DOHH2 (cell line): ENCODE data around the gene FAM43B.

Experiments used
- H3F3A ChIP-seq: fragments of 200-600 bp; sonication (generic), shearing (Covaris generic); 2 replicates; pipeline ENCODE4 v1.6.0; 2016; ENCODE audit warnings: antibody characterized with exemption, mild to moderate bottlenecking; ENCODE audit not compliant: control insufficient read depth, insufficient read depth
- H3K27ac ChIP-seq: fragments of 200-600 bp; sonication (generic); 2 replicates; pipeline ENCODE4 v1.5.1; 2014; ENCODE audit warnings: low read depth, mild to moderate bottlenecking, low read length, moderate library complexity
- H3K27me3 ChIP-seq: fragments of 200-600 bp; sonication (generic); 2 replicates; pipeline ENCODE4 v1.6.1; 2014; ENCODE audit warnings: mild to moderate bottlenecking, low read length, mixed read lengths; ENCODE audit not compliant: control insufficient read depth
- H3K36me3 ChIP-seq: fragments of 200-600 bp; sonication (generic); 2 replicates; pipeline ENCODE4 v1.6.1; 2014; ENCODE audit warnings: mild to moderate bottlenecking, low read length, moderate library complexity, mixed read lengths; ENCODE audit not compliant: control insufficient read depth
- H3K4me1 ChIP-seq: fragments of 200-600 bp; sonication (generic); 2 replicates; pipeline ENCODE4 v1.6.1; 2014; ENCODE audit warnings: mild to moderate bottlenecking, low read length, mixed read lengths; ENCODE audit not compliant: control insufficient read depth
- H3K4me2 ChIP-seq: fragments of 200-600 bp; sonication (generic); 2 replicates; pipeline ENCODE4 v1.6.0; 2014; ENCODE audit warnings: mild to moderate bottlenecking, low read length, moderate library complexity
- H3K4me3 ChIP-seq: fragments of 200-600 bp; sonication (generic); 2 replicates; pipeline ENCODE4 v1.5.1; 2014; ENCODE audit warnings: mild to moderate bottlenecking, low read length, mixed read lengths
- H3K79me2 ChIP-seq: fragments of 200-600 bp; sonication (generic); 2 replicates; pipeline ENCODE4 v1.6.1; 2014; ENCODE audit warnings: mild to moderate bottlenecking, low read length, mixed read lengths; ENCODE audit not compliant: control insufficient read depth
- H3K9me2 ChIP-seq: fragments of 200-600 bp; sonication (generic); replicated peaks from 2 replicates; pipeline ENCODE4 v1.6.1; 2014; ENCODE audit warnings: mild to moderate bottlenecking, low read length, mixed read lengths; ENCODE audit not compliant: control insufficient read depth
- H3K9me3 ChIP-seq: fragments of 200-600 bp; sonication (generic); 2 replicates; pipeline ENCODE4 v1.6.1; 2014; ENCODE audit warnings: antibody characterized with exemption, low read length, mixed read lengths; ENCODE audit not compliant: control insufficient read depth, insufficient read depth
- H4K20me1 ChIP-seq: fragments of 200-600 bp; sonication (generic); 2 replicates; pipeline ENCODE4 v1.6.0; 2014; ENCODE audit warnings: low read depth, mild to moderate bottlenecking, antibody characterized with exemption, low read length, moderate library complexity; ENCODE audit not compliant: control insufficient read depth, insufficient read depth
- CTCF ChIP-seq: fragments of 200-600 bp; sonication (generic); IDR thresholded peaks from one replicate; pipeline ENCODE4 v1.5.1; 2014; ENCODE audit warnings: antibody characterized with exemption, mild to moderate bottlenecking, low read depth, low read length; ENCODE audit not compliant: poor library complexity, severe bottlenecking
- EZH2phosphoT487 ChIP-seq: fragments of 200-600 bp; sonication (generic); IDR thresholded peaks from 2 replicates; pipeline ENCODE4 v1.6.1; 2017; ENCODE audit warnings: borderline replicate concordance, mild to moderate bottlenecking, antibody characterized with exemption, low read length, moderate library complexity, mixed read lengths

Gene FAM43B

DNA sequence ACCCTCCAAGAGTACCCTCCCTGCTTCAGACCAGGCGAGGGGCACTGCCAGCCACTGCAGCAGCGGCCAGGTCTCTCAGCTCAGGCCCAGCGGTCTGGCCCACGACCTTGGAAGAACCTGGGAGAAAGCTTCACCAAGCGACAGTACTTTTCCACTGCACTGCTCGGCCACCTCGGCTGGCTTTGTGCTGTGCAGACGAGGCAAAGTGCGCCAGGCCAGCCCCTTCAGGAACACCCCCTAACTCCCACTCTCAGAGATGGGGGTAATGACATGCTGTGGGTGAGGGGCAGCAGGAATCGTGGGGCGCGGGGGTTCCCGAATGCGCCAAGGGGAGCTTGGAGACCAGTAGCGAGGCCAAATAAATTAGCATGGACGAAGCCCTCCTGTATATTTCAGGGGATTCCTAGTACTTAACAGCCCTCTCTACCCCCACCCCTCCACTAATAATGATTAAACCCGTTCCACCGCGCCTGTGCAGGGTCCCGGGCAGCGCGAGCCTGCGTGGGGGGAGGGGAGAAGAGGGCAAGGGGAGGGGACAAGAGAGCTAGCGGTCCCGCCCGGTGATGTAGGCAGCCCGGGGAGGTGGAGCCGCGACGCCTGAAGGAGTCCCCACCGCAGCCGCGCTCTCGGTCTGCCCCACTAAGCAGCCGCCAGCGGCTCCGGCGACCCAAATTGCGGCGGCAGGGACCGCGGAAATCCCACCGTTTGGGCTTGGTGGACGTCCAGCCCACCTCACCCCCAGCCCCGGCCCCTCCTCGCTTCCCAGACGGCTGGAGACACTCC is at the start of gene FAM43B:
FAM43B (plus strand) TSS at position 629 of the 783 bp plus-strand sequence. CDS start 401 bp downstream, outside the sequence.
- Histone ChIP-seq H3K79me2 (no peaks in the 10 kb centered on the region), H3K4me2 (peak within 1 kb of the TSS; percentile 31), H3K4me1 (peaks cover 14% of the 10 kb centered on the region)

DNA sequence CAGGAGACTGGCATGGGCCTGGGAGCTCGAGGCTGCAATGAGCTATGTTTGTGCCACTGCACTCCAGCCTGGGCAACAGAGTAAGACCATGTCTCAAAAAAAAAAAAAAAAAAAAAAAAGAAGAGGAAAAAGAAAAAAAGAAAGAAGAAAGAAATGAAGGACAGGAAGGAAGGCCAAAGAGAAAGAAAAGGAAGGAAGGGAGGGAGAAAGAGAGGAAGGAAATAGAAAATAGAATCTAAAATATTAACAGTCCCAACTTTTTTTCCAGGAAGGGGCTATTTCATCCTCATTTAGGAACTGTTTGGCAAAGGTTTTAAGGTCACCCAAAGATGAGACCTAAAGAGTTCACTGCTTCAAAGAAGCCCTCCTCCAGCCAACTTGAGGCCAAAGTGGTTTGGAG is 46.9 kb upstream of the FAM43B start:
- Histone ChIP-seq H3K4me3 (no peak overlapping the region; the same call in 1 of the 2 replicates), H3K36me3 (peaks cover 45% of the 10 kb centered on the region), H3K4me2 (peak overlapping the region; percentile 24; the same call in 1 of the 2 replicates), H3K9me3 (no peaks in the 10 kb centered on the region), H3K9me2 (no peaks in the 10 kb centered on the region), H3K27me3 (no peaks in the 10 kb centered on the region), H3K4me1 (peaks cover 25% of the 10 kb centered on the region), H4K20me1 (no peaks in the 10 kb centered on the region), H3K79me2 (peaks cover 46% of the 10 kb centered on the region), H3F3A (peaks cover 7% of the 10 kb centered on the region), H3K27ac (no peak overlapping the region)
- TF ChIP-seq EZH2phosphoT487 (no peak), CTCF (no peak)

More for the DNA sequence above, at the start of gene FAM43B:
- Histone ChIP-seq H3K4me3 (no peak within 1 kb of the TSS), H3F3A (no peaks in the 10 kb centered on the region), H3K36me3 (no peaks in the 10 kb centered on the region), H3K27ac (no peak within 1 kb of the TSS), H3K9me3 (no peaks in the 10 kb centered on the region), H3K9me2 (no peaks in the 10 kb centered on the region), H3K27me3 (peaks cover 7% of the 10 kb centered on the region; the same call in 1 of the 2 replicates), H4K20me1 (no peaks in the 10 kb centered on the region; the same call in 1 of the 2 replicates)
- TF ChIP-seq CTCF (no peak), EZH2phosphoT487 (no peak)

DNA sequence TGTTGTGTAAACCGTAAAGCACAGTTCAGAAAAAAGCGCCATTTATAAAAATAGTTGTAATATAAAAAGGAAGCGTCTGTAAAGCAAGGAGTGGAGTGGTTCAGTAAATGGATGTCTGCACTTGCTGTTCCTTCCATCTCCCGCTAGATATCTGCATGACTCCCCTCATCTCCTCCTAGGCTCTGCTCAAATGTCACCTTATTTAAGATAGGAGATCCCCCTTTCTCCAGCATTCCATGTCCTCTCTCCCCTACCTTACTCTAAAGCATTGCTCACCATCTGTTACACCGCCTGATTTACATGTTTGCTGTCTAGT is 45.2 kb upstream of the FAM43B start:
- Histone ChIP-seq H3K9me2 (no peaks in the 10 kb centered on the region), H3K27me3 (no peaks in the 10 kb centered on the region), H3F3A (peaks cover 7% of the 10 kb centered on the region), H3K79me2 (peaks cover 46% of the 10 kb centered on the region), H4K20me1 (no peaks in the 10 kb centered on the region), H3K9me3 (no peaks in the 10 kb centered on the region), H3K4me3 (peak overlapping the region; percentile 98), H3K36me3 (peaks cover 28% of the 10 kb centered on the region), H3K4me1 (peaks cover 36% of the 10 kb centered on the region), H3K4me2 (peak overlapping the region; percentile 94), H3K27ac (peak overlapping the region; percentile 57)
- TF ChIP-seq CTCF: no peak
- TF ChIP-seq EZH2phosphoT487: no peak
